Common myeloid progenitor, CD34-positive (primary cell): ENCODE data around the gene PDE2A.

Experiments
- CTCF ChIA-PET: fragments of 350-600 bp; sonication (Branson Sonifier 250); formaldehyde crosslinking; loops from one replicate; lab custom pipeline; 2021; ENCODE audit warnings: antibody characterized with exemption; lab: Charles Lee
- POLR2A ChIA-PET: fragments of 350-600 bp; sonication (Branson Sonifier 250); formaldehyde crosslinking; loops from one replicate; lab custom pipeline; 2021; ENCODE audit warnings: antibody characterized with exemption; lab: Charles Lee
- DNase-seq, 3 donors: peaks; one replicate each; pipeline versions ENCODE4 v3.0.0 to v3.0.0-alpha.2; 2013
- H3K27ac ChIP-seq, 2 experiments: 1 replicate in 1 of 2; 2 replicates in 1 of 2; pipeline ENCODE4 v1.7.0; 2013; ENCODE audit warnings: inconsistent platforms in 2 of 2, low read length in 2 of 2, mild to moderate bottlenecking in 2 of 2, low read depth in 1 of 2, moderate library complexity in 1 of 2; ENCODE audit not compliant: severe bottlenecking in 2 of 2, insufficient read depth in 1 of 2, poor library complexity in 1 of 2
- H3K27me3 ChIP-seq, 5 experiments: replicated peaks in 2 of 5; 1 replicate in 3 of 5; 2 replicates in 2 of 5; pipeline versions ENCODE4 v1.6.1 to v1.7.0; 2013; ENCODE audit warnings: low read length in 4 of 5, mild to moderate bottlenecking in 2 of 5, moderate library complexity in 2 of 5, inconsistent platforms in 1 of 5; ENCODE audit not compliant: insufficient read depth in 5 of 5, control insufficient read depth in 4 of 5
- H3K36me3 ChIP-seq, 4 experiments: 1 replicate in 2 of 4; 2 replicates in 2 of 4; pipeline versions ENCODE4 v1.6.1 to v1.7.0; 2013; ENCODE audit warnings: low read length in 3 of 4, control low read depth in 1 of 4, mild to moderate bottlenecking in 1 of 4; ENCODE audit not compliant: control insufficient read depth in 4 of 4, insufficient read depth in 4 of 4
- H3K4me1 ChIP-seq, 4 experiments: 1 replicate in 3 of 4; 2 replicates in 1 of 4; pipeline versions ENCODE4 v1.6.1 to v1.7.1; 2013; ENCODE audit warnings: low read length in 3 of 4, mild to moderate bottlenecking in 3 of 4, control low read depth in 1 of 4, inconsistent platforms in 1 of 4, moderate library complexity in 1 of 4; ENCODE audit not compliant: control insufficient read depth in 4 of 4, insufficient read depth in 4 of 4; ENCODE audit errors: control extremely low read depth in 1 of 4
- H3K4me3 ChIP-seq, 7 experiments: 1 replicate in 4 of 7; 2 replicates in 3 of 7; pipeline versions ENCODE4 v1.5.1 to v1.7.0; 2013; ENCODE audit warnings: mild to moderate bottlenecking in 7 of 7, low read length in 6 of 7, moderate library complexity in 6 of 7, inconsistent platforms in 2 of 7, low read depth in 2 of 7, control low read depth in 1 of 7; ENCODE audit not compliant: insufficient read depth in 4 of 7, control insufficient read depth in 1 of 7; ENCODE audit errors: extremely low read depth in 1 of 7
- H3K9me3 ChIP-seq, 5 experiments: 1 replicate in 4 of 5; 2 replicates in 1 of 5; pipeline versions ENCODE4 v1.6.1 to v1.7.1; 2013; ENCODE audit warnings: low read length in 4 of 5, mild to moderate bottlenecking in 2 of 5, inconsistent platforms in 1 of 5, low read depth in 1 of 5, moderate library complexity in 1 of 5; ENCODE audit not compliant: control insufficient read depth in 4 of 5, insufficient read depth in 2 of 5; ENCODE audit errors: control extremely low read depth in 1 of 5
- WGBS: methylation state at CpG from one replicate; pipeline ENCODE4 v1.1.5; 2013; ENCODE audit not compliant: insufficient coverage; 5-methylcytosine and 5-hydroxymethylcytosine counted together

The PDE2A gene

DNA sequence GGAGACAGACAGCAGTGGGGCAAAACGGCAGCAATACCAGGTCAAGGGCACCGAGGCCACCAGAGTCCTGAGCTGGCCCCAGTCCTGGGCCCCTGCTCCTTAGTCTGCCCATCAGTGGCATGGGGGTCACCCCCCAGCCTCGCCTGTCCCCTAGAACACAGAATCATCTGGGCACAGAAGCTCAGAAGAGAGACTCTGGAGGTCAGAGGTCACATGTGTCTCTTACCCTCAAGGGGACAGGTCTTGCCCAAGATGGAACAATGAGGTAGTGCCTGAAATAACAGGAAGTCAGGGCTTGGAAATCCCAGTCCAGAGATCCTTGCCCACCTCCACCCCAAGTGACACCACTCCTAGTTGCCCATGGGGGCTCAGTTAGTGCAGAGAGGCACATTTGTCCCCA, 20.6 kb downstream of the PDE2A start:
- Histone ChIP-seq H3K4me1 (no peaks in the 10 kb centered on the region), H3K9me3 (no peaks in the 10 kb centered on the region), H3K36me3 (no peaks in the 10 kb centered on the region), H3K27ac (no peak overlapping the region), H3K4me3 (no peak overlapping the region), H3K27me3 (peaks cover 0 to 5% (median 0%) of the 10 kb centered on the region in 5 experiments)
- POLR2A ChIA-PET: no interaction called here
- WGBS: 100% methylated on average over 3 of the region's 3 CpGs
- CTCF ChIA-PET: interaction anchor here (1.0 to 1.2 kb wide), 2 partner anchors 10 to 30 kb away, joined by 3 read pairs; no protein-coding TSS in a partner anchor
- DNase-seq: no peak

DNA sequence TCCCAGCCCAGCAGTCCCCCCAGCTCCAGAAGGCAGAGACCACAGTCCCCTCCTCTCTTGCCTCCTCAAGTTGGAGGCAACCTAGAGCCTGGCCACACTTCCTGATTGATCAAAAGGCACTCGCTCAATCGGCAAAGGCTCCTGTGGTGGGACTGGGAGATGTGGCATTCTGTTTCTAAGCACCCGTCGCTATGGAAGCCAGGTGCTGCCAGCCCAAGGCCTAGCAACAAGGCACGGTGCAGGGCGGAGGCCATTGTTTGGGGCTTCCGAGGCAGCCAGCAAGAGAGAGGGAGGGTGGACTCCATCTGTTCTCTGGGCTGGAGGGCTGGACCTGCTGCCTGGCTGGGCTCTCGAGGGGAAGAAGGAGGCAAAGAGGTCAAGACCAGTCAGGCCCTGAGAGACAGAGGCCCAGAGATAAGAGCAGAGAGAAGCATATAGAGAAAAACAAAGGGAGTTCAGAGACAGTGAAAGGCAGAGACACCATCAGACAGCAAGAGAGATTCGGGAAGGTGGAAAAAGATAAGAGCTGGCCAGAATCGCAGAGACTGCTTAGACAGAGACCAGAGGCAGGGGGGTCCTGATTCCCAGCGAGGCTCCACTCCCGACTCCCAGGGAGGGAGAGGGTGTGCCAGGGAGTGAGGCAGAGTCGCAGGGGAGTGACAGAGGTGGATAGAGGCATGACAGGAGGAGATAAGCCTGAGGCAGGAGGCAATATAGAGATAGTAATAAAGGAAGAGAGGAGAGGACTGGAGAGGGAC, 21.2 kb downstream of the PDE2A start:
- H3K27ac ChIP-seq: no peak overlapping the region
- no peaks in the 10 kb centered on the region for H3K36me3 ChIP-seq
- no peaks in the 10 kb centered on the region for H3K9me3 ChIP-seq
- no peak for DNase-seq
- 94% methylated on average over 13 of the region's 13 CpGs for WGBS
- ChIA-PET POLR2A (no interaction called here), CTCF (interaction anchor here (1.9 to 2.8 kb wide), 3 partner anchors 10 to 44 kb away, joined by 5 to 8 read pairs (median 6); no protein-coding TSS in a partner anchor)
- H3K4me3 ChIP-seq: no peak overlapping the region
- peaks cover 0 to 5% (median 0%) of the 10 kb centered on the region in 5 experiments for H3K27me3 ChIP-seq
- no peaks in the 10 kb centered on the region for H3K4me1 ChIP-seq

GRCh38 chr11:72652133-72652532, 22.1 kb downstream of the PDE2A start:
- no peak for DNase-seq
- no peak overlapping the region for H3K27ac ChIP-seq
- CTCF ChIA-PET: interaction anchor here (1.7 to 2.8 kb wide), 4 partner anchors 9 to 43 kb away, joined by 5 to 8 read pairs (median 6); no protein-coding TSS in a partner anchor
- no peak overlapping the region for H3K4me3 ChIP-seq
- no peaks in the 10 kb centered on the region for H3K9me3 ChIP-seq
- no peaks in the 10 kb centered on the region for H3K4me1 ChIP-seq
- H3K36me3 ChIP-seq: no peaks in the 10 kb centered on the region
- H3K27me3 ChIP-seq: peaks cover 0 to 5% (median 0%) of the 10 kb centered on the region in 5 experiments
- POLR2A ChIA-PET: no interaction called here

GRCh38 chr11:72649215-72649976, 24.8 kb downstream of the PDE2A start:
- no peak overlapping the region for H3K27ac ChIP-seq
- ChIA-PET CTCF (interaction anchor here (1.1 to 10.0 kb wide), 5 partner anchors 17 to 171 kb away, joined by 3 to 119 read pairs (median 5); no protein-coding TSS in a partner anchor), POLR2A (interaction anchor here (1.0 kb wide), 1 partner anchor 11 kb away, joined by 3 read pairs; no protein-coding TSS in a partner anchor)
- no peaks in the 10 kb centered on the region for H3K4me1 ChIP-seq
- WGBS: 56% methylated on average over 3 of the region's 5 CpGs
- no peak overlapping the region for H3K4me3 ChIP-seq
- H3K9me3 ChIP-seq: no peaks in the 10 kb centered on the region
- peaks cover 0 to 5% (median 0%) of the 10 kb centered on the region in 5 experiments for H3K27me3 ChIP-seq
- no peaks in the 10 kb centered on the region for H3K36me3 ChIP-seq
- DNase-seq: no peak

DNA sequence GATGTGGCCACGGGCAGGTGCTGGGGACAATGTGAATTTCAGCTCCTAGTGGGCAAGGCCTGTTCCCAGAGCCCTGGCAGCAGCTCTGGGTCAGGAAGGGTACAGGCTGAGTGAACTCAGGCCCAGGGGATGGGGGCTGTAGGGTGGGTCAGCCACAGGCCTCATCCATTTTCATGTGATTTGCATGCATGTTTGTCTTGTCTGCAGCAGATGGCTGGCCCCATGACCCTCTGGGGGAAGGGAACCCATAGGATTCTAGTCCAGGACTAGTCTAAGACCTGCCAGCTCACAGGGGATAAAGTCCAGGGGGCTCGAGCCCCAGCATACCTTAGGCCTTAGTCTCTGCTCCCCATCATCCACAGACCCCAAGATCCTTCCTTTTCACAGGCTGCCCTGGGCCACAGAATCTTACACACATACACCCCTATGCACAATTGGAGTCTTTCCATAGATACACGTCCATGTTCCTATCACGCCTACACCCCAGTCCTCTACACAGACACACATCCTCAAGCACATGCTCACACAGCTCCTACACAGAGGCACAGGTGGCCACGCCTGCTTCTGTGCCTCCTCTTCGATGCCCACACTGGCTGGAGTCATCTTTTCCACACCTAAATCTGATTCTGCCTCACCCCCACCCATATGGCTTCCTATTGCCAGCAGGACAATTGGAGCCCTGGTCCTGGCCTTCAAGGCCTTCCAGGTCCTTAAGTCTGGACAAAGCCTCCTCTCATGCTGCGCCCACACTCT, 25.7 kb downstream of the PDE2A start:
- H3K9me3 ChIP-seq: no peaks in the 10 kb centered on the region
- POLR2A ChIA-PET: no interaction called here
- no peak overlapping the region for H3K4me3 ChIP-seq
- no peaks in the 10 kb centered on the region for H3K36me3 ChIP-seq
- DNase-seq: no peak
- CTCF ChIA-PET: interaction anchor here (0.9 to 10.0 kb wide), 5 partner anchors 10 to 164 kb away, joined by 3 to 119 read pairs (median 4); no protein-coding TSS in a partner anchor
- no peaks in the 10 kb centered on the region for H3K4me1 ChIP-seq
- 97% methylated on average over 6 of the region's 7 CpGs for whole genome bisulfite sequencing
- H3K27ac ChIP-seq: no peak overlapping the region
- H3K27me3 ChIP-seq: peaks cover 0 to 6% (median 5%) of the 10 kb centered on the region in 5 experiments

DNA sequence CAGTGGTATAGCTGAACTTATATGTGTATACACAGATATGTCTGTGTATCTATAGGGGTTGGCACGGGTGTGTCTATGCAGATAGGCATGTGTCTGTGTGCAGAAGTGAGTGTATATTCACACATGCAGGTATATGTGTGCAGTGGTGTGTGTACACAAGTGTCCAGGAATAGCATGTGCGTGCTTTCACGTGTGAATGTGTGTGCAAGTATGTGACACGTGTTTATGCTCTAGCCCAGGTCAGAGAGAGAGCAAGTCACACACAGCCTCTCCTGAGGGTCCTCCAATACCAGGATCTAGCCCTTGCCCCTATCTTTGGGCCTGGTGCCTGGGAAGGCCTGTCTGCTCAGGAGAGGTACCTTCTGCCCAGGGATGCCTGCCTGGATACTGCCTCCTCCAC, 26.3 kb downstream of the PDE2A start:
- no peak for DNase-seq
- Histone ChIP-seq H3K9me3 (no peaks in the 10 kb centered on the region), H3K36me3 (no peaks in the 10 kb centered on the region), H3K4me3 (no peak overlapping the region), H3K27me3 (peaks cover 0 to 10% (median 7%) of the 10 kb centered on the region in 5 experiments), H3K4me1 (peaks cover 0 to 5% (median 4%) of the 10 kb centered on the region in 4 experiments), H3K27ac (no peak overlapping the region)
- CTCF ChIA-PET: interaction anchor here (0.9 to 10.0 kb wide), 4 partner anchors 10 to 177 kb away, joined by 4 to 119 read pairs (median 6); no protein-coding TSS in a partner anchor
- POLR2A ChIA-PET: no interaction called here
- WGBS: 100% methylated on average over 4 of the region's 4 CpGs
